OCI-LY1 (cell line): Measurements from ENCODE around the gene KCNB1.

Source experiments
- CTCF ChIP-seq: fragments of 200-600 bp; sonication (generic), shearing (Covaris generic); IDR thresholded peaks from 2 replicates; pipeline ENCODE4 v1.5.1; 2017; ENCODE audit warnings: mild to moderate bottlenecking, antibody characterized with exemption, low read length, moderate library complexity, mixed read lengths
- EZH2 ChIP-seq: fragments of 200-600 bp; sonication (generic), shearing (Covaris generic); IDR thresholded peaks from 2 replicates; pipeline ENCODE4 v1.8.0; 2017; ENCODE audit warnings: borderline replicate concordance, mixed run types, mild to moderate bottlenecking, antibody characterized with exemption, low read length, moderate library complexity, mixed read lengths

GRCh38 chr20:49349078-49349477 lies 133.4 kb downstream of the KCNB1 start:
- TF ChIP-seq CTCF (no peak), EZH2 (no peak)
